ENCODE data around the gene TRIM71. TPM values are rescaled to one million over a fixed set of nuclear protein-coding genes. Genes with fewer than 3 reads are reported as not detected.

Gene TRIM71
- total and polyA plus RNA-seq, 8 donors = under 0.01 to 2.8 (median 0.12) TPM; not detected in 3

- intact Hi-C loops (cut with DNase I; ENCODE audit: low total_unique reads) = no loop called here
- whole genome bisulfite sequencing, 5 donors = 0 to 4% (median 2%) methylated on average over 27 to 85 of the region's 85 CpGs
- H3K36me3 ChIP-seq = no peaks in the 10 kb centered on the region
Measured at GRCh38 chr3:32816439-32817256, 1.1 kb upstream of the TRIM71 start.

GRCh38 chr3:32817257-32817557 is 590 bp upstream of the TRIM71 start:
- TF ChIP-seq EP300 (IDR thresholded peaks at IDR 0.05) (no peak), POLR2AphosphoS5 (IDR thresholded peaks at IDR 0.05) (no peak), CTCF (IDR thresholded peaks at IDR 0.05) (no peak), POLR2A (IDR thresholded peaks at IDR 0.05) (no peak)
- Histone ChIP-seq H3K36me3 (no peaks in the 10 kb centered on the region), H3K9me3 (peaks cover 0 to 17% (median 5%) of the 10 kb centered on the region in 4 donors), H3K27ac (no peak overlapping the region), H3K4me1 (peaks cover 27 to 43% (median 36%) of the 10 kb centered on the region in 4 donors), H3K27me3 (peaks cover 22 to 70% (median 70%) of the 10 kb centered on the region in 3 donors), H3K4me3 (peak overlapping the region; percentile 42 to 67 (median 54))
- DNase-seq = peak in 1 of 2 donors; percentile 73
- 1 to 6% (median 1%) methylated on average over 12 to 49 of the region's 49 CpGs for WGBS, 5 donors
- intact Hi-C loops (cut with DNase I; ENCODE audit: low total_unique reads) = no loop called here

More at GRCh38 chr3:32816439-32817256, 1.1 kb upstream of the TRIM71 start:
- no peak for TF ChIP-seq EP300 (IDR thresholded peaks at IDR 0.05)
- no peak for TF ChIP-seq POLR2AphosphoS5 (IDR thresholded peaks at IDR 0.05)
- TF ChIP-seq POLR2A (IDR thresholded peaks at IDR 0.05) = no peak
- TF ChIP-seq CTCF (IDR thresholded peaks at IDR 0.05) = no peak
- Histone ChIP-seq H3K27ac (no peak overlapping the region), H3K4me1 (peaks cover 27 to 37% (median 34%) of the 10 kb centered on the region in 4 donors), H3K4me3 (peak overlapping the region; percentile 42 to 67 (median 54)), H3K9me3 (peaks cover 0 to 17% (median 5%) of the 10 kb centered on the region in 4 donors), H3K27me3 (peaks cover 22 to 65% (median 64%) of the 10 kb centered on the region in 3 donors)
- DNase-seq = peak in 1 of 2 donors; percentile 75

GRCh38 chr3:32818229-32818969 is 602 bp downstream of the TRIM71 start:
- Histone ChIP-seq H3K4me1 (peaks cover 27 to 43% (median 36%) of the 10 kb centered on the region in 4 donors), H3K4me3 (peak overlapping the region; percentile 42 to 67 (median 54)), H3K27ac (no peak overlapping the region), H3K9me3 (peaks cover 0 to 17% (median 5%) of the 10 kb centered on the region in 4 donors), H3K27me3 (peaks cover 22 to 75% (median 70%) of the 10 kb centered on the region in 3 donors), H3K36me3 (no peaks in the 10 kb centered on the region)
- no peak for TF ChIP-seq EP300 (IDR thresholded peaks at IDR 0.05)
- no peak for TF ChIP-seq POLR2A (IDR thresholded peaks at IDR 0.05)
- TF ChIP-seq POLR2AphosphoS5 (IDR thresholded peaks at IDR 0.05) = no peak
- TF ChIP-seq CTCF (IDR thresholded peaks at IDR 0.05) = no peak
- intact Hi-C loops (cut with DNase I; ENCODE audit: low total_unique reads) = no loop called here
- peak in 1 of 2 donors; percentile 68 for DNase-seq
- 2 to 6% (median 3%) methylated on average over 15 to 111 of the region's 111 CpGs; no CpG with 5 or more reads in 1 of the 5 donors for WGBS, 5 donors

- Histone ChIP-seq H3K36me3 (no peaks in the 10 kb centered on the region), H3K27me3 (peaks cover 22 to 80% (median 70%) of the 10 kb centered on the region in 3 donors), H3K4me3 (peak overlapping the region in 3 of 4 donors; percentile 45 to 67 (median 63)), H3K9me3 (peaks cover 0 to 17% (median 5%) of the 10 kb centered on the region in 4 donors), H3K27ac (no peak overlapping the region), H3K4me1 (peaks cover 27 to 43% (median 36%) of the 10 kb centered on the region in 4 donors)
- WGBS, 5 donors = 24 to 52% (median 35%) methylated on average over 23 to 25 of the region's 25 CpGs
- intact Hi-C loops (cut with DNase I; ENCODE audit: low total_unique reads) = no loop called here
- TF ChIP-seq POLR2A (IDR thresholded peaks at IDR 0.05) (no peak), CTCF (IDR thresholded peaks at IDR 0.05) (no peak), POLR2AphosphoS5 (IDR thresholded peaks at IDR 0.05) (no peak), EP300 (IDR thresholded peaks at IDR 0.05) (no peak)
- DNase-seq = no peak
Measured at GRCh38 chr3:32818970-32819511, 1.2 kb downstream of the TRIM71 start.
